GM19239 (cell line): ENCODE data around the gene MMD.
"Not testable (repeated sequence)": the region's sequence is repeated elsewhere in the genome, so short reads cannot be mapped to it uniquely, and the experiment has no call there.

Experiments
- DNase-seq: peaks from one replicate; pipeline ENCODE4 v3.0.0; 2011; ENCODE audit warnings: low spot score; ENCODE audit not compliant: insufficient read length
- FAIRE-seq: peaks from 2 replicates; lab custom pipeline; 2011; peaks lifted over from hg19 to GRCh38; lab: Jason Lieb, UNC

MMD gene, protein sequence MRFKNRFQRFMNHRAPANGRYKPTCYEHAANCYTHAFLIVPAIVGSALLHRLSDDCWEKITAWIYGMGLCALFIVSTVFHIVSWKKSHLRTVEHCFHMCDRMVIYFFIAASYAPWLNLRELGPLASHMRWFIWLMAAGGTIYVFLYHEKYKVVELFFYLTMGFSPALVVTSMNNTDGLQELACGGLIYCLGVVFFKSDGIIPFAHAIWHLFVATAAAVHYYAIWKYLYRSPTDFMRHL

DNA sequence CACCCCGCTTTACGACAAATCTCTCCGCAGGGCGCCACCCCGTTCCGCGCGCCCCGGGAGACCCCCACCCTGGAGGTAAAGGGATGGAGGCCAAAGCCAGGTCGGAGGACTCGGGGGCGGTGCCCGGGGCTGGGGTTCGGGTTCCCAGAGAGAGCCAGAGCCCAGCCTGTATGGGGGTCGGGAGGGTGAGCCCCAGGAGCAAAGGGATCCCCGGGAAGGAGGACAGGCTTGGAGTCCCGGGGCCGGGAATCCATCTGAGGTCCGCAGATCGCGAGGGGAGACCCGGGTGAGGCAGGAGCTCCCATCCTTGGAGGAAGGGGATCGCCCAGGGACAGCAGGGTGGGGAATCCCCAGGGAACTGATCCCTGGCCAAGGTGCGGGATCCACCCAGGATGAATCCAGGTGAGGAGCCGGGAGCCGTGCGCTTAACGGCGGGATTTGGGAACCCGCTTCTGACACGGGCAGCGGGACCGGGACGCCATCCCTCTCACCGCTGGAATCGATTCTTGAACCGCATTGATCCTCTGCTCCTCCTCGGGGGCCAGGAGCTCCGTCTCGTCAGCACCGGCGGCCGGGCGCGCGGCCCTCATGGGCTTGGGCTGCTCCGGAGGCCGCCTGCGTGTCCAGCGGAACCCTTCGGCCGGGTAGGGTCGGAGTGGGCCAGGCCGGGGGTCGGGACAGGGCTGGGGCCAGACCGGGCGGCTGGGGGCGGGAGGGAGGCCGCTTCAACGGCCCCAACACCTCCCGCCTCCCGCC is at the start of gene MMD:
Gene MMD (minus strand): TSS at position 657 of the 756 bp plus-strand sequence. CDS start 140 bp downstream, at position 517.
- FAIRE-seq: no peak
- no peak for DNase-seq

- FAIRE-seq (peak; percentile 18), DNase-seq (no peak)
These were observed 45.0 kb upstream of the MMD start for GRCh38 chr17:55466671-55467070.

DNA sequence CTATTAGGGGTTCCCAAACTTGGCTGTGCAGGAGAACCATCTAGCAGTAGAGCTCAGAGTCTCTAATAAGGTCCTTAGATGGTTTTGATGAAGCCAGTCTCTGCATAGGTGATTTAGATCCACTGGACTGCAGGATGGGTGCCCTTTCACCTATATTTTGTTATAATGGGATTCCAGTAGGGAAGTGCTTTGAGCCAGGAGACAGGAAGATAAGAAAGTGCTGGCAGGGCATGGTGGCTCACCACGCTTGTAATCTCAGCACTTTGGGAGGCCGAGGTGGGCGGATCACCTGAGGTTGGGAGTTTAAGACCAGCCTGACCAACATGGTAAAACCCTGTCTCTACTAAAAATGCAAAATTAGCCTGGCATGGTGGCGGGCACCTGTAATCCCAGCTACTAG is 44.1 kb upstream of the MMD start:
- FAIRE-seq, DNase-seq: not testable (repeated sequence)

- DNase-seq (peak; percentile 24), FAIRE-seq (peak; percentile 85)
These were observed 42.0 kb upstream of the MMD start for GRCh38 chr17:55463600-55463999.

DNA sequence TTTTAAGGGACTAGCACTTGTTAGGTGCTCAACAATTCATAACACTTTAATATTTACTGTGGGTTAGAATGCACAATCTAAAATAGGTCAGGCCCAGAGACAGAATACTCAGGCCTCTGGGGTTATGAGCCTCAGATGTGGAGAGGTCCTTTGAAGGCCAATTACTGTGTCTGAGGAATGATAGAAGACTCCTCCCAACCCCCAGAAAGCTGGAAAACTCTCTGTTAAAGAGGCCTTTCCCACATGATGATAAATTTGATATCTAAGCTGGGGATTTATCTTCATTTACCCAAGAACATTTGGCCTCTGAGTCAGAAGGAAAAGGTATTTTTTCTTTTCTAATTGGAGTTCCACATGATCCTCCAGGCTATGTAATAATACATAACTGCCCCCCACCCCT is 41.1 kb upstream of the MMD start:
- DNase-seq (no peak), FAIRE-seq (no peak)

DNA sequence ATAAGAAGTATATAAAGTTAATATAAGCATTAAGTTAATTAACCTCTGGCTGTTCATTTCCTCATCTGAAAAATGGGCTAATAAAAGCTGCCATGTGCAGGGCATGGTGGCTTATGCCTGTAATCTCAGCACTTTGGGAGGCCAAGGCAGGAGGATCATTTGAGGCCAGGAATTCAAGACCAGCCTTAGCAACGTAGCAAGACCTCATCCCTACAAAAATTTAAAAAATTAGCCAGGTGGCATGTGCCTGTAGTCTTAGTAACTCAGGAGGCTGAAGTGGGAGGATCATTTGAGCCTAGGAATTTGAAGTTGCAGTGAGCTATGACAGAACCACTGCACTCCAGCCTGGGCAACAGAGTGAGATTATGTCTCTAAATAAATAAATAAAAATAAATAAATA is 40.6 kb upstream of the MMD start:
- no peak for DNase-seq
- no peak for FAIRE-seq

DNA sequence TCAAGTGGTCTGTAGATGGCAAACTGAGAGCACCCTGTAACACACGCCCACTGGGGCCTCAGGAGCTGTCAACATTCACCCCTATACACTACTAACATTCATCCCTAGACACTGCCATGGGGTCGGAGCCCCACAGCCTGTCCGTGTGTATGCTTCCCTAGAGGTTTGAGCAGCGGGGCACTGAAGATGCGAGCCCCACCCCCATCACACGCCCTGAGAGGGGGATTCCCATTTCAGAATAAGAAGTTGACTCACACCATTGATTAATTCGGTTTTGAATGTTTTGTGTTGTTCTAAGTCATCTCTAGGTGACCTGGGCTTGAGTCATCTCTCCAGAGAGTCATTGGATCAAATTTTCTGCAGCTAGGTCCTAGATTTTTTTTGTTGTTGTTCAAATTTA is 37.3 kb upstream of the MMD start:
- no peak for FAIRE-seq
- no peak for DNase-seq

- no peak for FAIRE-seq
- DNase-seq: no peak
These were observed 36.8 kb upstream of the MMD start for GRCh38 chr17:55458287-55458900.

GRCh38 chr17:55456307-55457240 is 34.9 kb upstream of the MMD start:
- no peak for DNase-seq
- FAIRE-seq: no peak

GRCh38 chr17:55454906-55455474 is 33.4 kb upstream of the MMD start:
- DNase-seq (no peak), FAIRE-seq (no peak)

GRCh38 chr17:55453839-55454557 is 32.4 kb upstream of the MMD start:
- no peak for FAIRE-seq

DNA sequence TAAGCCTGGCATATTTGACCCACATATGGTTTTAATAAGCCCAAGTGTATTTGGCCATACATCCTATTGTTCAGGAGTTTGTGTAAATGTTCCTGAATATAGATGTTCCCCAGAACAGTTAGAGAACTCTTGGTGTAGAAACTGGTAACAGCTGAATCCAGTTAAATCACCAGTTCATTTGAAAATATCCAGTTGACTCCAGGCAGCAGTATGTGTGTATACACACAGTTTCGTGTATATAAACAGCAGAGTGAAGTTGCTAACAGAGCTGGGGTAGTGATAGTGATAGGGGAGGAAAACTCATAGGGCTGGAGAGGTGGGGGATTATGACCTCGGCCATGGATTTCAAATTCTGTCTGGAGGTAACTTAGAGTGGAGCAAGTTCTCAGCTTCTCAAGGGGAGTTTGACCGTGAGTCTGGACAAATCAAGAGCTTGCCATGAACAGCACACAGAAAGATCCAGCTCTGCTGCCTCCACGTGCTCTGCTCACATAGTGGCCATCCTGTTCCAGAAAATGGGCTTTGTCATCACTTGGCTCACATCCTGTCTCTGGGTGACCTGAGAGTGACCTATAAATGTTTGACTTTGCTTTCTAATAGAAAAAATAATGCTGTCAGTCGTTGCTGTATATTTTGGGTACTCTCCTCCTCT is 30.6 kb upstream of the MMD start:
- no peak for FAIRE-seq
- DNase-seq: no peak

More at GRCh38 chr17:55453839-55454557, 32.4 kb upstream of the MMD start:
- no peak for DNase-seq

- no peak for FAIRE-seq
These were observed 30.1 kb upstream of the MMD start for GRCh38 chr17:55451758-55452138.

DNA sequence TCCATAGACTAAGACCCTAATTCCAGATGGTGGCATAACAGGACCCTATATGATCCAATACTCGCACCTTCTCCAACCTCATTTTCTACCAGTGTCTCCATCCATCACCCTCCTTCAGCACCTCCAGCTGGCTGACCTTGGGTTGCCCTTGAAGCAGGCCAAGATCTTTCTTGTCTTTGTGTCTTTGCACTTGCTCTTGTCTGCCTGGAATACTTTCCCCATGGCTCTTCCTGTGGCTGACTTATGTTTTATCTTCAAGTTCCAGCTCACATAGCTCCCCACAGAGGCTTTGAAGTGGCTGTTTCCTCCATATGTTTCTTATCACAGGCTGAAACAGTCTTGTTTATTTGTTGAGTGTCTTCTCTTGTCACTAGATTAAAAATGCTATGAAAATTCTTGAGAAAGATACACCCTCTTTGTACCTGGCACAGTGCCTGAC is 29.6 kb upstream of the MMD start:
- no peak for FAIRE-seq

More at GRCh38 chr17:55451758-55452138, 30.1 kb upstream of the MMD start:
- no peak for DNase-seq

GRCh38 chr17:55450232-55450825 is 28.7 kb upstream of the MMD start:
- FAIRE-seq (no peak), DNase-seq (no peak)

More for the DNA sequence above, 29.6 kb upstream of the MMD start:
- no peak for DNase-seq

- FAIRE-seq (no peak), DNase-seq (no peak)
These were observed 27.0 kb upstream of the MMD start for GRCh38 chr17:55448681-55449080.

DNA sequence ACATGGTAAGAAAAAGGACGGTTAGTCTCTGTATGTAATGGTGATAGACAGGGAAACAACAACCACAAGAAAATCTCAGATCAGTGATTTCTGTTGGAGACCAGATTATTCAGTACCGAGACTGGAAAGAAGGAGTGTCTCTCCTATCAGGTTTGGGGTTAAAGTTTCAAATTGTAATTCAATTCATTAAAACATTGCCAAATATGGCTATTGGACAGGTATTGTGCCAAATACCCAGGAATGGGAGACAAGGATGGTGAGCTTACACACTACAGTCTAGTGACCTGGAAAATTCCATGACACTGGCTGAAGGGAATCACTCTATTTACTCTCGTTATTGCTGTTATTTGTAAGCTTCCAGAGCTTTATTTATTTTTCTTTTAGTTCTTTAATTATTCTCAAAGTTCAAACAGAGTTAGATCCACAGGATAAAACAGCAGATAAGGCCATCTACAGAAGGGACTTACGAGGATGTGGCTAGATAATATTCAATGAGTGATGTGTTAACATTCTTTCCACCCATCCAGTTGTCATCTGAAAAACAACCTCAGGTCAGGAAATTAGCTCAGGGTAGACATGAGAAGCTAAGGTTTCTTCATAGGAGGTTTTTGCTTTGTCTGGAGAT is 25.1 kb upstream of the MMD start:
- peak; percentile 26 for FAIRE-seq
- no peak for DNase-seq

GRCh38 chr17:55446004-55446403 is 24.4 kb upstream of the MMD start:
- not testable (repeated sequence) for DNase-seq, FAIRE-seq
